Measurements from ENCODE around the gene STARD13.

DNA sequence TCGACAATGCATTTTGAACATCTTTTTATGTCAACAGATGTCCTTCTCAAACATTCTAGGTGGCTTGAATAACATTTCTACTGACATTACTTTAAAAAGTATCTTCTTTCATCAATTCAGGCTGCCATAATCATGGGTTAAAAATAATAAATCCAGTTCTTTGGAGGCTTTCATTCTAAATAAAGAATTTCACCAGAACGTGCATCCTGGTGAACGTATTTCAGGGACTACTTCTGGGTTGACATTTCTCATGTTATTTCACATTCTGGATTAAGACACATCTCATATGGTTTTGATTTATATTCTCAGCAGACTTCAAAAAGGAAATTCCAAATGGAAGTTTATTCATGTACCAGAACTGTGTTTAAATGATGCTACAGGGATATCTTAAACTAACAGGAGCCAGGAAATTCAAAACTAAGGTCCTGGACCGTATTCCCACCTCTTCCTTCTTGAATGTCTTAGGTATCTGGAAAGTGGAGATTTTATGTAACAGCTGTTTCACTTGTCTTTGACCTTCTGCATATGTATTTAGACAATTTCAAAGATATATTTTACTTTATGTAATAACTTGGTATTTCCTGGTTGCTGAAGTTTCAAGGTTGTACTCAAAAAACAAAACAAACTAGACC lies 107.2 kb downstream of the STARD13 start:
- no peak for TF ChIP-seq POLR2A (IDR thresholded peaks at IDR 0.05)
- TF ChIP-seq, protein P1, sequence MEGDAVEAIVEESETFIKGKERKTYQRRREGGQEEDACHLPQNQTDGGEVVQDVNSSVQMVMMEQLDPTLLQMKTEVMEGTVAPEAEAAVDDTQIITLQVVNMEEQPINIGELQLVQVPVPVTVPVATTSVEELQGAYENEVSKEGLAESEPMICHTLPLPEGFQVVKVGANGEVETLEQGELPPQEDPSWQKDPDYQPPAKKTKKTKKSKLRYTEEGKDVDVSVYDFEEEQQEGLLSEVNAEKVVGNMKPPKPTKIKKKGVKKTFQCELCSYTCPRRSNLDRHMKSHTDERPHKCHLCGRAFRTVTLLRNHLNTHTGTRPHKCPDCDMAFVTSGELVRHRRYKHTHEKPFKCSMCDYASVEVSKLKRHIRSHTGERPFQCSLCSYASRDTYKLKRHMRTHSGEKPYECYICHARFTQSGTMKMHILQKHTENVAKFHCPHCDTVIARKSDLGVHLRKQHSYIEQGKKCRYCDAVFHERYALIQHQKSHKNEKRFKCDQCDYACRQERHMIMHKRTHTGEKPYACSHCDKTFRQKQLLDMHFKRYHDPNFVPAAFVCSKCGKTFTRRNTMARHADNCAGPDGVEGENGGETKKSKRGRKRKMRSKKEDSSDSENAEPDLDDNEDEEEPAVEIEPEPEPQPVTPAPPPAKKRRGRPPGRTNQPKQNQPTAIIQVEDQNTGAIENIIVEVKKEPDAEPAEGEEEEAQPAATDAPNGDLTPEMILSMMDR (IDR thresholded peaks at IDR 0.05) = no peak
